Muscle of leg (tissue), 11 donors: Measurements from ENCODE around the gene CEP104. TPM values are rescaled to one million over a fixed set of nuclear protein-coding genes. Genes with fewer than 3 reads are reported as not detected.

Experiments used
- DNase-seq: peaks from one replicate; pipeline ENCODE4 v3.0.0; 2013
- H3K27ac ChIP-seq: one replicate; pipeline ENCODE4 v1.5.1; 2013; ENCODE audit warnings: mild to moderate bottlenecking, low read length, control low read depth
- H3K27me3 ChIP-seq: one replicate; pipeline ENCODE4 v1.6.1; 2013; ENCODE audit warnings: low read length; ENCODE audit not compliant: control insufficient read depth, insufficient read depth
- H3K36me3 ChIP-seq: one replicate; pipeline ENCODE4 v1.6.1; 2013; ENCODE audit warnings: low read length; ENCODE audit not compliant: control insufficient read depth, insufficient read depth
- H3K4me1 ChIP-seq: one replicate; pipeline ENCODE4 v1.6.1; 2013; ENCODE audit warnings: low read length; ENCODE audit not compliant: control insufficient read depth, insufficient read depth
- H3K4me3 ChIP-seq: one replicate; pipeline ENCODE4 v1.5.1; 2013; ENCODE audit warnings: low read length, control low read depth
- H3K9me3 ChIP-seq: replicated peaks from 2 replicates; pipeline ENCODE4 v1.6.1; 2013; ENCODE audit warnings: low read depth, low read length; ENCODE audit not compliant: control insufficient read depth
- WGBS: methylation state at CpG from one replicate; pipeline ENCODE4 v1.1.5; 2013; ENCODE audit warnings: missing lambda C conversion rate; ENCODE audit not compliant: insufficient coverage; 5-methylcytosine and 5-hydroxymethylcytosine counted together
- polyA plus RNA-seq, 8 donors: library from polyadenylated mRNA; unstranded; fragments of 120-200 nt; gene quantifications; one replicate each; pipeline versions ENCODE4 v1.2.1 to v1.2.3, GENCODE V29; 2013; ENCODE audit warnings: inconsistent platforms in 1 of 8, low replicate concordance in 1 of 8; ENCODE audit not compliant: insufficient read length in 8 of 8, insufficient read depth in 1 of 8
- total RNA-seq: library from RNA; stranded (reverse); fragments of 120-200 nt; gene quantifications from one replicate; pipeline ENCODE4 v1.2.4, GENCODE V29; 2013

Gene CEP104
- total and polyA plus RNA-seq, 9 donors: 8.3 to 19.7 (median 17.2) TPM

DNA sequence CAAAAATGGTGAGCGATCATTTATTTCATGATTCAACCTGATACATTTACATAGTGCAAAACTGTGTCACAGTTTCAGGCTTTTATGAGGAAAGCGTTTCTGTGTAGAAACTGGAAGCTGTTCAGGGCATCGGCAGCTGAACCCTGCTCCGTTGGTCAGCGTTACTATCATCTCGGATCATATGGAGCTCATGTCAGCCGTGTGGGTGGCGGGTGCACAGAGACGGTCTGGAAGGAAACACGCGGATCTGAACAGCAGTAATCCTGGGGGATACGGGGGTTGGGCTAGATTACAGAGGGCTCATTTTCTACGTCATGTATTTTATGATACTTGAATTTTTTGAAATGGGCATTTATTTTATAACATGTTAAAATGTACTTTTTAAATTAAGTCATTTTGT is 28.0 kb upstream of the CEP104 start:
- H3K9me3 ChIP-seq: no peaks in the 10 kb centered on the region
- H3K27me3 ChIP-seq: no peaks in the 10 kb centered on the region
- no peaks in the 10 kb centered on the region for H3K4me1 ChIP-seq
- peaks cover 58% of the 10 kb centered on the region for H3K36me3 ChIP-seq
- H3K4me3 ChIP-seq: no peak overlapping the region
- 75% methylated on average over 11 of the region's 13 CpGs for WGBS
- no peak for DNase-seq
- no peak overlapping the region for H3K27ac ChIP-seq

DNA sequence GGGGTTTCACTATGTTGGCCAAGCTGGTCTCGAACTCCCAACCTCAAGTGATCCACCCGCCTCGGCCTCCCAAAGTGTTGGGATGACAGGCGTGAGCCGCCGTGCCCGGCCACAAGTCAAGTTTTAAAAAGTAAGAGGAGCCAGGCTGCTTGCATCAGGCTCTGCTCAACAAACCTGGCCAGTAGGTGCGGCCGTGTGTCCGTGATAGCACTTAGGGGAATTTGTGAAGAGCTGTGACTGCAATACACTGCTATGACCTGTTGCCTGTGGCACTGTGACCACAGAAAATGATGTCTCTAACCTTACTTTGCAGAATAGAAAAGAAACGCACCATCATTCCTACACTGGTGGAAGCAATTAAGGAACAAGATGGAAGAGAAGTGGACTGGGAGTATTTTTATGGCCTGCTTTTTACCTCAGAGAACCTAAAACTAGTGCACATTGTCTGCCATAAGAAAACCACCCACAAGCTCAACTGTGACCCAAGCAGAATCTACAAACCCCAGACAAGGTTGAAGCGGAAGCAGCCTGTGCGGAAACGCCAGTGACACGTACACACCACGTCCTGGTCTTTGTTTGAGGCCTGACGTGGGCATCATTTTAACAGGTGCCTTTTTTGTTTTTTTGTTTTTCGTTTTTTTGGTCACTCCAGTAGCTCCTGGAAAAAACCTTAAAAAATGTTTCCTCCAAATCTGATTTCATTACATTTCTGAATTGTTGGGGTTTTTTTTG is 26.3 kb upstream of the CEP104 start:
- Histone ChIP-seq H3K4me1 (no peaks in the 10 kb centered on the region), H3K27ac (no peak overlapping the region), H3K27me3 (no peaks in the 10 kb centered on the region), H3K36me3 (peaks cover 59% of the 10 kb centered on the region), H3K4me3 (no peak overlapping the region), H3K9me3 (peaks cover 7% of the 10 kb centered on the region)
- DNase-seq: no peak
- 91% methylated on average over 15 of the region's 18 CpGs for WGBS

DNA sequence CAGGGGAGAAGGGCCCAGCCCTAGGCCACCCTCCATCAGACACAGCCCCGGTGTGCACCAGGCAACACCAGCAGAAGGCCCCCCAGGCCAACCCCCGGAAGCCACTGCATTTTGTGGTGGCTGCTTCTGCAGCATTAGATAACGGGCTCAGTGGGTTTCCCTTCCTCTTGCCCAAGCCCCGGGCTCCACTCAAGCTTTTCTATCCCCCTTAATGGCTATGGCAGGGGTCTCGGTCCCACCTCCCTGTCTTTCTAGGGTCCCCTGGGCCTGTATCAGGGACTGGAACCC is 24.1 kb upstream of the CEP104 start:
- WGBS: 73% methylated on average over 4 of the region's 5 CpGs
- peaks cover 51% of the 10 kb centered on the region for H3K36me3 ChIP-seq
- H3K27me3 ChIP-seq: no peaks in the 10 kb centered on the region
- peaks cover 7% of the 10 kb centered on the region for H3K9me3 ChIP-seq
- no peak for DNase-seq
- H3K27ac ChIP-seq: no peak overlapping the region
- H3K4me1 ChIP-seq: no peaks in the 10 kb centered on the region
- H3K4me3 ChIP-seq: no peak overlapping the region

DNA sequence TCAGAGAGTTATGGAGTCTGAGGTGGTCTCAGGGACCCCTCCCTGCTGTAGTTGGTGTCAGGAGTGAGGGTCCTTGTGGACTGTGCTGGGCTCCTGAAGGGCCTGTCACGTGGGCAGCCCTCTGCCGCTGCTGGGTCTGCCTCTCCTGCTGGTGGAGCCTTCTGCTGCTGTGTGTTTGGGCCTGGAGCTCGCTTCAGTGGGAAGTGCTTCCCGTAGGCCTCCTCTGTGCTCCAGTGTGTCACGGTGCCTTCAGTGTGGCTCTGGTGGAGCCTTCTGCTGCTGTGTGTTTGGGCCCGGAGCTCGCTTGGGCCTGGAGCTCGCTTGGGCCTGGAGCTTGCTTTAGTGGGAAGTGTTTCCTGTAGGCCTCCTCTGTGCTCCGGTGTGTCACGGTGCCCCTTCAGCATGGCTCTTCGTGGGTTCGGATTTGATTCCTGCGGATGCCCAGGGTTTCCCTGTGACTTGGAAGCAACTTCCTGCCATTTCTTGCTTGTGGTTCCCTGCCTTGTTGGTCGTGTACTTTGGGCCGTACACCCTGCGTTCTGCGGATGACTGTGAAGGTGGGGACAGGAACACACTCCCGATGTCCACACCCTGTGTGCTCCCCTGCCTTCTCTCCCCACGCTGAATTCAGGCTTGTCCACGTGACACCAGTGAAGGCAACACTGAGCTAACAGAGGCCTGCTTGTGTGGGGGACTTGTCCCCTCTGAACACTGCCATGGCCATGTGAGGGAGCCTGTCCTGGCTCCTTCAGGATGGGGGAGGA is 23.6 kb upstream of the CEP104 start:
- no peaks in the 10 kb centered on the region for H3K27me3 ChIP-seq
- WGBS: 96% methylated on average over 17 of the region's 20 CpGs
- no peak overlapping the region for H3K27ac ChIP-seq
- DNase-seq: no peak
- no peaks in the 10 kb centered on the region for H3K4me1 ChIP-seq
- no peak overlapping the region for H3K4me3 ChIP-seq
- peaks cover 46% of the 10 kb centered on the region for H3K36me3 ChIP-seq
- peaks cover 7% of the 10 kb centered on the region for H3K9me3 ChIP-seq

DNA sequence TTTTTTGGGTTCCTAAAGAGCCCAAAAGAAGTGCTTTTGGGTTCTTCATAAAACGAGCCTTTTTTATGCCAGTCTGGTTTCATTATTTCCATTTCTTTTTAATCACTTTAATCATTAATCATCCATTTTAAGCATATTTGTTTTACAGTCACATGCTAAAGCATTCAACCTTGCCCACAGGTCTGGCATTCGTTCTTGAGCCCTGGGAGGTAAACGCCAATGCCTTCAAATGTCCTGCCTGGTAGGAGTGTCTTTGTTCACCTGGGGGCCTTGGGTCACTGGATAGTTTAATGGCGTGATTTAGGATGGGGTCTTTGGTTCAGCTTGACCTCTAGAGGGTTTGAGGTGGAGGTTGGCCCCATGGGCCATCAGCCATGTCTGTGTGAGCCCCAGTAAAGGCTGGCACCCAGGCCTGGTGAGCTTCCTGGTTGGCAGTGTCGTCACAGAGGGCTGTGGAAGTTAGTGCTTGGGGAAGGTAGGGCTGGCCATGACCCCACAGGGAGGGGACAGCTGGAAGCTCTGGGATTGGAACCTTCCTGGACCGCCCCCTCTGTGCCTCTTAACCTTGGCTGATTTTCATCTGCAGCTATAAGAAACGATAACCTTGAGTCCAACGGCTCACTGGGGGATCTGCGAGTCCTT is 22.9 kb upstream of the CEP104 start:
- Histone ChIP-seq H3K27ac (no peak overlapping the region), H3K4me3 (no peak overlapping the region), H3K4me1 (no peaks in the 10 kb centered on the region), H3K27me3 (no peaks in the 10 kb centered on the region), H3K36me3 (peaks cover 45% of the 10 kb centered on the region), H3K9me3 (peaks cover 7% of the 10 kb centered on the region)
- no peak for DNase-seq
- 89% methylated on average over 7 of the region's 9 CpGs for WGBS

DNA sequence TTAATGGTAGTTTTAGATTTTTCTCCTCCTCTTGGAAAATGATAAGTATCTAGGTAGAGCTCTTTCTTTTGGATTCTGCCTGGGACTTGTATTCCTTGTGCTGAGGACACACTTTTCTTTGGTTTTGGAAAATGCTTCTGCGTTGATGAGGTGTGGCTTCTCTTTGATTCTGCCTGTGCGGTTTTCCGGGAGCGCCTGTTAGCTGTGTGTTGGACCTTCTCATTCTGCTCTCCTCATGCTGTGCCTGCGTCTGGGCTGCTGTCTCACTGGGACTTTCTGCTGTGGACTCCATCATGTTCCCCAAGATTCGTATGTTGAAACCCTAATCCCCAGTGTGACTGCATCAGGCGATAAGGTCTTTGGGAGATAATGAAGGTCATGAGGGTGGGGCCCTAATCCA is 22.1 kb upstream of the CEP104 start:
- H3K27me3 ChIP-seq: no peaks in the 10 kb centered on the region
- 100% methylated on average over 5 of the region's 7 CpGs for WGBS
- H3K4me1 ChIP-seq: no peaks in the 10 kb centered on the region
- H3K36me3 ChIP-seq: peaks cover 42% of the 10 kb centered on the region
- H3K9me3 ChIP-seq: peaks cover 7% of the 10 kb centered on the region
- no peak overlapping the region for H3K4me3 ChIP-seq
- no peak for DNase-seq
- no peak overlapping the region for H3K27ac ChIP-seq

DNA sequence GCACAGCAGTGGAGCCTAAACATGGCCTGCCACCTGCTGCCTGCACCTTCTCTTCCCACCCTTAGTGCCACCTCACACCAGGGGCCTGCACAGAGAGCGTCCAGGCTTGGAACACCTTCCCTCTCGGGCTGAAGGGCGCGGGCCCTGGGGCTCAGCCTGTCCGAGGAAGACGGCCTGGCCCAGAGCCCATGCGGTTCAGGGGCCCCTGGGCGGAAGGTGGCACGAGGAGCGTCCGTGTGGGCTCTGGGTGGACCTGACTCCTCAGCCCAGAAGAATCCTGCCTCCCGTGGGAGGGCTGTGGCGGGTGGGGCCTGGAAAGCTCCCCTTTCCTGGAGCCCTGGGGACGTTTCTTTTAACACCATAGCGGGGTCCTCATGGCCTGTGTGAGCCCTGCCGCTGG is 19.7 kb upstream of the CEP104 start:
- peaks cover 7% of the 10 kb centered on the region for H3K9me3 ChIP-seq
- no peak overlapping the region for H3K27ac ChIP-seq
- 88% methylated on average over 15 of the region's 16 CpGs for WGBS
- H3K4me3 ChIP-seq: no peak overlapping the region
- H3K4me1 ChIP-seq: no peaks in the 10 kb centered on the region
- no peaks in the 10 kb centered on the region for H3K27me3 ChIP-seq
- H3K36me3 ChIP-seq: peaks cover 46% of the 10 kb centered on the region
- DNase-seq: no peak

DNA sequence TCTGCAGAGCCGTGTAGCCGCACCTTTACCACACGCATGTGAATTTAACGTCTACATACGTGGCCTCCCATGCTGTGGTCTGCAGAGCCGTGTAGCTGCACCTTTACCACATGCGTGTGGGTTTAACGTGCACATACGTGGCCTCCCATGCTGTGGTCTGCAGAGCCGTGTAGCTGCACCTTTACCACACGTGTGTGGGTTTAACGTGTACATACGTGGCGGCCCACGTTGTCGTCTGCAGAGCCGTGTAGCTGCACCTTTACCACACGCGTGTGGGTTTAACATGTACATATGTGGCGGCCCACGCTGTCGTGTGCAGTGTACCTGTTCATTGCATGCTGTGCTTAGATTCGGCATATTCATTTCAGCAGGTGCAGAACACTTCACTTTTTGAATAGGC is 17.7 kb upstream of the CEP104 start:
- H3K4me3 ChIP-seq: no peak overlapping the region
- H3K27ac ChIP-seq: no peak overlapping the region
- H3K9me3 ChIP-seq: peaks cover 7% of the 10 kb centered on the region
- H3K27me3 ChIP-seq: no peaks in the 10 kb centered on the region
- peaks cover 43% of the 10 kb centered on the region for H3K36me3 ChIP-seq
- H3K4me1 ChIP-seq: no peaks in the 10 kb centered on the region
- WGBS: 96% methylated on average over 22 of the region's 23 CpGs
- DNase-seq: no peak

DNA sequence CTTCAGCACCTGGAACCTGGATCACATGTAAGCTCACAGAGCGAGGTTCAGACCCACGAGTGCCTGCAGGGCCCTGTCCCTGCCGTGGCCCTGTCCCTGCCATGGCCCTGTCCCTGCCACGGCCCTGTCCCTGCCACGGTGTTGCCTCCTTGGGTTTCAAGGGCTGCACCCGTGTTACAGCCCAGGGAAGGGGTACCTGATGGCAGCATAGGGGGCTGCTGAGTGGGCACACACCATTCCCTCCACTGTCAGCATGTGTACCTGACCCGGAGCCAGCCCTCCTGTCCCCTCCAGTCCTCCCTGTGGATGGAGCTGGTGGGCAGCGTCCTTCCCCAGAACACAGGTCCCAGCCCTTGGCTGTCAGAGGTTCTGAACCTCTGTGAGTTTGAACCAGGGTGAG is 15.5 kb upstream of the CEP104 start:
- DNase-seq: no peak
- Histone ChIP-seq H3K36me3 (peaks cover 55% of the 10 kb centered on the region), H3K4me1 (no peaks in the 10 kb centered on the region), H3K9me3 (no peaks in the 10 kb centered on the region), H3K27me3 (no peaks in the 10 kb centered on the region), H3K4me3 (no peak overlapping the region), H3K27ac (no peak overlapping the region)
- 94% methylated on average over 6 of the region's 8 CpGs for WGBS

DNA sequence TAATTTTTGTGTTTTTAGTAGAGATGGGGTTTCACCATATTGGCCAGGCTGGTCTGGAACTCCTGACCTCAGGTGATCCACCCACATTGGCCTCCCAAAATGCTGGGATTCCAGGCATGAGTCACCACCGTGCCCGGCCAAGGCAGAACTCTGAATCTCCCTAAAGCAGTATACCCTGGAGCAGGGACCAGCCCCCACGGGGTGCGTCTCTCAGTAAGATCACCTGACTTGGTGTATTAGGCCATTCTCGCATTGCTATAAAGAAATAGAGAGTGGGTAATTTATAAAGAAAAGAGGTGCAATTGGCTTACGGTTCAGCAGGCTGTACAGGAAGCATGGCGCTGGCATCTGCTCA is 14.4 kb upstream of the CEP104 start:
- Histone ChIP-seq H3K4me3 (no peak overlapping the region), H3K9me3 (no peaks in the 10 kb centered on the region), H3K36me3 (peaks cover 59% of the 10 kb centered on the region), H3K4me1 (no peaks in the 10 kb centered on the region), H3K27me3 (no peaks in the 10 kb centered on the region), H3K27ac (no peak overlapping the region)
- 99% methylated on average over 5 of the region's 7 CpGs for WGBS
- no peak for DNase-seq
